IMR-90 (cell line): ENCODE measurements around the gene KLHL7. TPM values are rescaled to one million over a fixed set of nuclear protein-coding genes. Genes with fewer than 3 reads are reported as not detected.

Experiments used
- ATAC-seq: fragments of 200-7000 bp; cut with Tn5 transposase; 2 replicates; pipeline ENCODE4 v1.9.1; 2020; ENCODE audit warnings: low read depth, mild to moderate bottlenecking, moderate library complexity
- BruUV-seq: library from RNA; stranded (reverse); fragments of 400-500 nt; replicated peaks from 2 replicates; lab custom pipeline; 2021; lab: Mats Ljungman, UMichigan
- CTCF ChIA-PET: fragments of 300-600 bp; formaldehyde crosslinking; extraction: SDS; loops from one replicate; lab custom pipeline; 2021; ENCODE audit warnings: antibody characterized with exemption; lab: Yijun Ruan, JAX
- POLR2A ChIA-PET: fragments of 300-600 bp; sonication (Branson Sonifier 250); formaldehyde crosslinking; loops from one replicate; lab custom pipeline; 2022; ENCODE audit warnings: antibody characterized with exemption; ENCODE audit not compliant: unreplicated experiment; lab: Charles Lee
- DNase-seq: peaks from one replicate; pipeline ENCODE4 v3.0.0; 2013
- H2AFZ ChIP-seq: replicated peaks from 2 replicates; pipeline ENCODE3; 2013; ENCODE audit warnings: low read length, mild to moderate bottlenecking; ENCODE audit not compliant: poor library complexity
- H2AK5ac ChIP-seq: 2 replicates; pipeline ENCODE4 v1.6.1; 2013; ENCODE audit warnings: low read depth, low read length, inconsistent platforms
- H2AK9ac ChIP-seq: replicated peaks from 2 replicates; pipeline ENCODE3; 2013; ENCODE audit warnings: mild to moderate bottlenecking, low read depth, low read length, moderate library complexity; ENCODE audit not compliant: poor library complexity
- H2BK120ac ChIP-seq: 2 replicates; pipeline ENCODE4 v1.6.1; 2013; ENCODE audit warnings: low read depth, low read length, inconsistent platforms
- H2BK15ac ChIP-seq: 3 replicates; pipeline ENCODE4 v1.6.1; 2013; ENCODE audit warnings: low read depth, low read length, inconsistent platforms
- H2BK20ac ChIP-seq: 2 replicates; pipeline ENCODE4 v1.6.1; 2013; ENCODE audit warnings: low read depth, mild to moderate bottlenecking, inconsistent platforms, low read length, moderate library complexity
- H2BK5ac ChIP-seq: 2 replicates; pipeline ENCODE4 v1.6.1; 2013; ENCODE audit warnings: mild to moderate bottlenecking, low read depth, low read length, inconsistent platforms; ENCODE audit not compliant: poor library complexity, severe bottlenecking
- H3K14ac ChIP-seq: replicated peaks from 2 replicates; pipeline ENCODE4 v1.6.1; 2013; ENCODE audit warnings: low read depth, low read length, inconsistent platforms
- H3K18ac ChIP-seq: 2 replicates; pipeline ENCODE4 v1.6.1; 2013; ENCODE audit warnings: low read depth, low read length, control low read depth
- H3K23ac ChIP-seq: 2 replicates; pipeline ENCODE4 v1.6.1; 2013; ENCODE audit warnings: low read depth, low read length, inconsistent platforms
- H3K27ac ChIP-seq: 2 replicates; pipeline ENCODE4 v1.5.1; 2013; ENCODE audit warnings: mild to moderate bottlenecking, control low read depth, low read length; ENCODE audit not compliant: insufficient read depth
- H3K27me3 ChIP-seq: 2 replicates; pipeline ENCODE4 v1.6.1; 2013; ENCODE audit warnings: low read length; ENCODE audit not compliant: control insufficient read depth, insufficient read depth
- H3K36me3 ChIP-seq: 2 replicates; pipeline ENCODE4 v1.6.1; 2013; ENCODE audit warnings: low read length, mixed read lengths; ENCODE audit not compliant: control insufficient read depth, insufficient read depth
- H3K4ac ChIP-seq: 2 replicates; pipeline ENCODE4 v1.6.1; 2013; ENCODE audit warnings: low read depth, low read length, inconsistent platforms
- H3K4me1 ChIP-seq: 2 replicates; pipeline ENCODE4 v1.6.1; 2013; ENCODE audit warnings: low read length, mixed read lengths; ENCODE audit not compliant: control insufficient read depth, insufficient read depth
- H3K4me2 ChIP-seq: 2 replicates; pipeline ENCODE4 v1.6.1; 2013; ENCODE audit warnings: low read depth, mild to moderate bottlenecking, control low read depth, low read length, moderate library complexity
- H3K4me3 ChIP-seq: 2 replicates; pipeline ENCODE4 v1.5.1; 2013; ENCODE audit warnings: low read depth, mild to moderate bottlenecking, control low read depth, low read length, moderate library complexity; ENCODE audit not compliant: insufficient read depth
- H3K56ac ChIP-seq: 2 replicates; pipeline ENCODE4 v1.6.1; 2013; ENCODE audit warnings: low read length, inconsistent platforms; ENCODE audit not compliant: insufficient read depth; ENCODE audit errors: extremely low read depth
- H3K79me1 ChIP-seq, 2 experiments: 2 replicates each; pipeline ENCODE4 v1.6.1; 2013; ENCODE audit warnings: low read length in 2 of 2, inconsistent platforms in 1 of 2, low read depth in 1 of 2
- H3K9ac ChIP-seq: 2 replicates; pipeline ENCODE4 v1.6.1; 2013; ENCODE audit warnings: low read depth, low read length, control low read depth
- H3K9me1 ChIP-seq: 2 replicates; pipeline ENCODE4 v1.6.1; 2013; ENCODE audit warnings: low read length, inconsistent platforms; ENCODE audit not compliant: insufficient read depth
- H3K9me3 ChIP-seq: 2 replicates; pipeline ENCODE4 v1.6.1; 2013; ENCODE audit warnings: low read length; ENCODE audit not compliant: control insufficient read depth, insufficient read depth
- H4K20me1 ChIP-seq: 2 replicates; pipeline ENCODE4 v1.6.1; 2013; ENCODE audit warnings: low read length, inconsistent platforms; ENCODE audit not compliant: insufficient read depth
- H4K5ac ChIP-seq: 2 replicates; pipeline ENCODE4 v1.6.1; 2013; ENCODE audit warnings: mild to moderate bottlenecking, low read depth, low read length, control low read depth
- H4K8ac ChIP-seq, 2 experiments: 2 replicates each; pipeline ENCODE4 v1.6.1; 2013; ENCODE audit warnings: low read depth in 2 of 2, low read length in 2 of 2, control low read depth in 1 of 2, inconsistent platforms in 1 of 2
- H4K91ac ChIP-seq: 2 replicates; pipeline ENCODE4 v1.6.1; 2013; ENCODE audit warnings: low read depth, low read length, inconsistent platforms; ENCODE audit not compliant: insufficient read depth
- BHLHE40 ChIP-seq: fragments of 150-350 bp; IDR thresholded peaks from 2 replicates; pipeline ENCODE4 v1.6.1; 2016; ENCODE audit warnings: mild to moderate bottlenecking, low read depth, low read length
- CEBPB ChIP-seq: IDR thresholded peaks from 2 replicates; pipeline ENCODE4 v1.6.1; 2012; ENCODE audit warnings: low read depth, low read length, improper control_type of control experiment
- CHD1 ChIP-seq: IDR thresholded peaks from 2 replicates; pipeline ENCODE4 v1.6.1; 2012; ENCODE audit warnings: low read depth, low read length, improper control_type of control experiment
- FOS ChIP-seq: fragments of 150-350 bp; IDR thresholded peaks from 2 replicates; pipeline ENCODE4 v1.6.1; 2016; ENCODE audit warnings: low read depth, low read length
- MAFK ChIP-seq: IDR thresholded peaks from 2 replicates; pipeline ENCODE4 v1.6.1; 2012; ENCODE audit warnings: low read depth, low read length, improper control_type of control experiment
- MAZ ChIP-seq: IDR thresholded peaks from 2 replicates; pipeline ENCODE4 v1.6.1; 2012; ENCODE audit warnings: low read depth, mild to moderate bottlenecking, low read length, improper control_type of control experiment, moderate library complexity, borderline replicate concordance
- MXI1 ChIP-seq: IDR thresholded peaks from 2 replicates; pipeline ENCODE4 v1.6.1; 2012; ENCODE audit warnings: low read depth, mild to moderate bottlenecking, low read length, moderate library complexity, borderline replicate concordance
- NFE2L2 ChIP-seq: fragments of 150-350 bp; IDR thresholded peaks from 2 replicates; pipeline ENCODE4 v1.6.1; 2016; ENCODE audit warnings: low read depth, mild to moderate bottlenecking, low read length
- POLR2A ChIP-seq: IDR thresholded peaks from 2 replicates; pipeline ENCODE4 v1.6.1; 2012; ENCODE audit warnings: mild to moderate bottlenecking, low read depth, low read length
- RAD21 ChIP-seq: IDR thresholded peaks from 2 replicates; pipeline ENCODE4 v1.6.1; 2012; ENCODE audit warnings: low read length, improper control_type of control experiment
- RCOR1 ChIP-seq: IDR thresholded peaks from 2 replicates; pipeline ENCODE4 v1.6.1; 2012; ENCODE audit warnings: mild to moderate bottlenecking, low read length, improper control_type of control experiment; ENCODE audit not compliant: insufficient replicate concordance
- RFX5 ChIP-seq: IDR thresholded peaks from 2 replicates; pipeline ENCODE4 v1.8.0; 2012; ENCODE audit warnings: low read depth, mild to moderate bottlenecking, low read length, moderate library complexity
- SMC3 ChIP-seq: fragments of 150-350 bp; IDR thresholded peaks from 2 replicates; pipeline ENCODE4 v1.6.1; 2016; ENCODE audit warnings: low read depth, mild to moderate bottlenecking, antibody characterized with exemption, low read length, moderate library complexity
- WGBS, 2 experiments: methylation state at CpG; one replicate each; pipeline versions ENCODE4 v1.1.5 to v1.1.7; 2013; ENCODE audit warnings: missing lambda C conversion rate in 2 of 2; ENCODE audit not compliant: insufficient read length in 1 of 2; ENCODE audit errors: extremely low coverage in 2 of 2; 5-methylcytosine and 5-hydroxymethylcytosine counted together
- dilution Hi-C: fragments of 300-500 bp; cut with HindIII; formaldehyde crosslinking; loops from one replicate; pipeline ENCODE4 v1.14.3; 2018; ENCODE audit warnings: low sequenced_read_pairs; ENCODE audit not compliant: unreplicated experiment
- in situ Hi-C: fragments of 300-500 bp; cut with MboI; formaldehyde crosslinking; loops from 3 replicates; pipeline ENCODE4 v1.14.3; 2019; ENCODE audit warnings: low sequenced_read_pairs, inconsistent platforms, mixed read lengths
- intact Hi-C: fragments of 100-400 bp; cut with micrococcal nuclease; formaldehyde crosslinking; loops from 2 replicates; pipeline ENCODE4 v1.10.0; 2022
- polyA plus RNA-seq, 3 experiments: library from polyadenylated mRNA; depleted of rRNA; stranded (reverse); fragments of >200 nt; gene quantifications; 2 replicates each; pipeline ENCODE4 v1.2.3, GENCODE V29; 2012; ENCODE audit warnings: low replicate concordance in 1 of 3
- total RNA-seq: library from RNA; depleted of rRNA; stranded (reverse); fragments of >200 nt; gene quantifications from 2 replicates; pipeline ENCODE4 v1.2.3, GENCODE V29; 2012
- TF ChIP-seq, protein P1 (sequence below): fragments of 150-350 bp; IDR thresholded peaks from 2 replicates; pipeline ENCODE4 v1.6.1; 2017; ENCODE audit warnings: mild to moderate bottlenecking, antibody characterized with exemption, low read length, low read depth
- TF ChIP-seq, protein P2 (sequence below): conservative IDR thresholded peaks from 2 replicates; pipeline ENCODE4 v1.5.1; 2012; ENCODE audit warnings: mild to moderate bottlenecking, low read depth, low read length, improper control_type of control experiment

The KLHL7 gene
- total and polyA plus RNA-seq, 2 of the 4 experiments (the other 2 are of a cell fraction), result 24.6 to 29.2 TPM

DNA sequence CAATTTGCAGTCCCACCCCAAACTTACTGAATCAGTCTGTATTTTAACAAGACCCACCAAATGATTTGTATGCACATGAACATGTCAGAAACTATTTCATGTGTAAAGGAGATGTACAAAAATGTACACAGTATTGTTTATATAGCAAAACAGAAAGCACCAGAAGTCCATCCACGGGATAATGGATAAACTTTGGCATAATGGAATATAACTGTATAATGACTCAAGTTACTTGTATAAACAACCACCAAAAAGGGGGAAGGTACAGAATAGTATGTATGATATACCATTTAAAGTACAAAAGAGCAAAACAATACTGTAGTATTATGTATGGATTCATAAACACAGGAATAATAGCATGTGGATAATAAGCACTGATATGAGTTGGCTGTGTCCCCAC lies 98.7 kb downstream of the KLHL7 start:
- Histone ChIP-seq H3K27ac (no peak overlapping the region), H3K27me3 (no peaks in the 10 kb centered on the region; the same call in 1 of the 2 replicates), H4K5ac (no peak overlapping the region), H2BK5ac (no peak overlapping the region), H3K36me3 (peaks cover 14% of the 10 kb centered on the region), H4K91ac (no peak overlapping the region), H2AK9ac (no peak overlapping the region), H3K9ac (no peak overlapping the region), H4K20me1 (no peaks in the 10 kb centered on the region), H3K4me1 (peaks cover 2% of the 10 kb centered on the region; the same call in 1 of the 2 replicates), H3K56ac (no peak overlapping the region), H3K4ac (no peak overlapping the region), H3K18ac (no peak overlapping the region), H3K79me1 (no peaks in the 10 kb centered on the region), H2BK15ac (no peak overlapping the region), H2BK120ac (no peak overlapping the region), H3K9me1 (no peaks in the 10 kb centered on the region), H3K14ac (no peak overlapping the region), H2AFZ (no peak overlapping the region), H3K4me3 (no peak overlapping the region), H3K23ac (no peak overlapping the region), H3K4me2 (peak overlapping the region; percentile 67; the same call in 1 of the 2 replicates), H2AK5ac (no peak overlapping the region), H3K9me3 (peaks cover 2% of the 10 kb centered on the region; the same call in 1 of the 2 replicates), H2BK20ac (peak overlapping the region; percentile 32; the same call in 1 of the 2 replicates), H4K8ac (no peak overlapping the region)
- WGBS, 2 experiments, result no CpG with 5 or more reads among the region's 1 CpG
- DNase-seq (peak; percentile 53), ATAC-seq (peak; percentile 73)
- TF ChIP-seq MAFK (no peak), RCOR1 (no peak), FOS (no peak), RAD21 (no peak), CHD1 (no peak), RFX5 (no peak), MXI1 (no peak), SMC3 (no peak), POLR2A (no peak), MAZ (no peak), CEBPB (no peak), BHLHE40 (no peak), NFE2L2 (no peak)
- TF ChIP-seq, protein P1, sequence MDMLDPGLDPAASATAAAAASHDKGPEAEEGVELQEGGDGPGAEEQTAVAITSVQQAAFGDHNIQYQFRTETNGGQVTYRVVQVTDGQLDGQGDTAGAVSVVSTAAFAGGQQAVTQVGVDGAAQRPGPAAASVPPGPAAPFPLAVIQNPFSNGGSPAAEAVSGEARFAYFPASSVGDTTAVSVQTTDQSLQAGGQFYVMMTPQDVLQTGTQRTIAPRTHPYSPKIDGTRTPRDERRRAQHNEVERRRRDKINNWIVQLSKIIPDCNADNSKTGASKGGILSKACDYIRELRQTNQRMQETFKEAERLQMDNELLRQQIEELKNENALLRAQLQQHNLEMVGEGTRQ, result no peak
- TF ChIP-seq, protein P2, sequence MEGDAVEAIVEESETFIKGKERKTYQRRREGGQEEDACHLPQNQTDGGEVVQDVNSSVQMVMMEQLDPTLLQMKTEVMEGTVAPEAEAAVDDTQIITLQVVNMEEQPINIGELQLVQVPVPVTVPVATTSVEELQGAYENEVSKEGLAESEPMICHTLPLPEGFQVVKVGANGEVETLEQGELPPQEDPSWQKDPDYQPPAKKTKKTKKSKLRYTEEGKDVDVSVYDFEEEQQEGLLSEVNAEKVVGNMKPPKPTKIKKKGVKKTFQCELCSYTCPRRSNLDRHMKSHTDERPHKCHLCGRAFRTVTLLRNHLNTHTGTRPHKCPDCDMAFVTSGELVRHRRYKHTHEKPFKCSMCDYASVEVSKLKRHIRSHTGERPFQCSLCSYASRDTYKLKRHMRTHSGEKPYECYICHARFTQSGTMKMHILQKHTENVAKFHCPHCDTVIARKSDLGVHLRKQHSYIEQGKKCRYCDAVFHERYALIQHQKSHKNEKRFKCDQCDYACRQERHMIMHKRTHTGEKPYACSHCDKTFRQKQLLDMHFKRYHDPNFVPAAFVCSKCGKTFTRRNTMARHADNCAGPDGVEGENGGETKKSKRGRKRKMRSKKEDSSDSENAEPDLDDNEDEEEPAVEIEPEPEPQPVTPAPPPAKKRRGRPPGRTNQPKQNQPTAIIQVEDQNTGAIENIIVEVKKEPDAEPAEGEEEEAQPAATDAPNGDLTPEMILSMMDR, result no peak
- POLR2A ChIA-PET, result no interaction called here
- BruUV-seq, result no TSS peak
- in situ Hi-C loops (no loop called here), dilution Hi-C loops (no loop called here), intact Hi-C loops (loop anchor here (5.0 kb wide), 1 partner anchor 33 kb away; no protein-coding TSS in a partner anchor)
- CTCF ChIA-PET, result no interaction called here
